ENCODE data around the gene PRKAG1.

PRKAG1 gene

GRCh38 chr12:49000346-49000745, 18.2 kb downstream of the PRKAG1 start:
- DNase-seq (ENCODE audit: low spot score): no peak
- H3K27ac ChIP-seq: no peak overlapping the region
- TF ChIP-seq, protein P1, sequence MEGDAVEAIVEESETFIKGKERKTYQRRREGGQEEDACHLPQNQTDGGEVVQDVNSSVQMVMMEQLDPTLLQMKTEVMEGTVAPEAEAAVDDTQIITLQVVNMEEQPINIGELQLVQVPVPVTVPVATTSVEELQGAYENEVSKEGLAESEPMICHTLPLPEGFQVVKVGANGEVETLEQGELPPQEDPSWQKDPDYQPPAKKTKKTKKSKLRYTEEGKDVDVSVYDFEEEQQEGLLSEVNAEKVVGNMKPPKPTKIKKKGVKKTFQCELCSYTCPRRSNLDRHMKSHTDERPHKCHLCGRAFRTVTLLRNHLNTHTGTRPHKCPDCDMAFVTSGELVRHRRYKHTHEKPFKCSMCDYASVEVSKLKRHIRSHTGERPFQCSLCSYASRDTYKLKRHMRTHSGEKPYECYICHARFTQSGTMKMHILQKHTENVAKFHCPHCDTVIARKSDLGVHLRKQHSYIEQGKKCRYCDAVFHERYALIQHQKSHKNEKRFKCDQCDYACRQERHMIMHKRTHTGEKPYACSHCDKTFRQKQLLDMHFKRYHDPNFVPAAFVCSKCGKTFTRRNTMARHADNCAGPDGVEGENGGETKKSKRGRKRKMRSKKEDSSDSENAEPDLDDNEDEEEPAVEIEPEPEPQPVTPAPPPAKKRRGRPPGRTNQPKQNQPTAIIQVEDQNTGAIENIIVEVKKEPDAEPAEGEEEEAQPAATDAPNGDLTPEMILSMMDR (conservative IDR thresholded peaks at IDR 0.05; ENCODE audit: low read depth): no peak
- ChIA-PET POLR2A (ENCODE audit: low non-redundant PET) (no interaction called here), CTCF (interaction anchor here (0.7 to 4.6 kb wide), 4 partner anchors 12 to 74 kb away, joined by 3 to 17 read pairs (median 4); partner anchors contain the start of gene WNT1)

- DNase-seq (ENCODE audit: low spot score): no peak
- H3K27ac ChIP-seq: no peak within 1 kb of the TSS
- ChIA-PET CTCF (interaction anchor here (0.7 to 4.6 kb wide), 2 partner anchors 11 to 21 kb away, joined by 3 to 17 read pairs; partner anchors contain the start of gene WNT1), POLR2A (ENCODE audit: low non-redundant PET) (interaction anchor here (0.6 to 0.7 kb wide), 2 partner anchors 37 to 808 kb away, joined by 3 to 7 read pairs; no protein-coding TSS in a partner anchor)
- TF ChIP-seq, protein P1 (conservative IDR thresholded peaks at IDR 0.05; ENCODE audit: low read depth): no peak
These were observed 19.0 kb downstream of the PRKAG1 start, which contains the start of gene DDN for GRCh38 chr12:48999371-49000131. Gene DDN (minus strand): TSS chr12:48999375. CDS start chr12:48999287, 88 bp downstream.

GRCh38 chr12:48998497-48999353, 19.9 kb downstream of the PRKAG1 start:
- DNase-seq (ENCODE audit: low spot score): no peak
- CTCF ChIA-PET: interaction anchor here (0.8 to 4.6 kb wide), 4 partner anchors 11 to 146 kb away, joined by 3 to 17 read pairs (median 9); partner anchors contain the start of gene WNT1
- H3K27ac ChIP-seq: no peak overlapping the region
- POLR2A ChIA-PET (ENCODE audit: low non-redundant PET): interaction anchor here (0.8 kb wide), 1 partner anchor 85 kb away, joined by 4 read pairs; no protein-coding TSS in a partner anchor
- TF ChIP-seq, protein P1 (conservative IDR thresholded peaks at IDR 0.05; ENCODE audit: low read depth): no peak

- TF ChIP-seq, protein P1 (conservative IDR thresholded peaks at IDR 0.05; ENCODE audit: low read depth): no peak
- H3K27ac ChIP-seq: no peak overlapping the region
- ChIA-PET POLR2A (ENCODE audit: low non-redundant PET) (interaction anchor here (0.8 kb wide), 1 partner anchor 84 kb away, joined by 4 read pairs; no protein-coding TSS in a partner anchor), CTCF (interaction anchor here (0.8 to 4.6 kb wide), 5 partner anchors 10 to 145 kb away, joined by 3 to 17 read pairs (median 4); partner anchors contain the start of gene WNT1)
- no peak for DNase-seq (ENCODE audit: low spot score)
These were observed 20.7 kb downstream of the PRKAG1 start for GRCh38 chr12:48997719-48998496.

GRCh38 chr12:48996794-48997718, 21.5 kb downstream of the PRKAG1 start:
- ChIA-PET POLR2A (ENCODE audit: low non-redundant PET) (no interaction called here), CTCF (interaction anchor here (0.5 to 4.6 kb wide), 7 partner anchors 9 to 144 kb away, joined by 3 to 17 read pairs (median 4); a partner anchor contains a TSS)
- H3K27ac ChIP-seq: no peak overlapping the region
- DNase-seq (ENCODE audit: low spot score): no peak
- TF ChIP-seq, protein P1 (conservative IDR thresholded peaks at IDR 0.05; ENCODE audit: low read depth): peak; percentile 65
